ENCODE measurements around the gene LTK.

GRCh38 chr15:41473418-41473817 lies 40.2 kb downstream of the LTK start:
- TF ChIP-seq CTCF (IDR thresholded peaks at IDR 0.05) (no peak), POLR2A (IDR thresholded peaks at IDR 0.05) (no peak)
